SK-N-SH (cell line): ENCODE data around the gene TEAD4. TPM values are rescaled to one million over a fixed set of nuclear protein-coding genes. Genes with fewer than 3 reads are reported as not detected.

Experiments used
- CTCF ChIA-PET: fragments of 300-600, 350-600 bp; formaldehyde crosslinking; extraction: SDS; loops from one replicate; lab custom pipeline; 2021; lab: Yijun Ruan, JAX
- POLR2A ChIA-PET: fragments of 350-600 bp; sonication (Branson Sonifier 250); formaldehyde crosslinking; extraction: SDS; loops from one replicate; lab custom pipeline; 2020; ENCODE audit warnings: antibody characterized with exemption, inconsistent platforms; lab: Yijun Ruan, JAX
- DNase-seq: peaks from one replicate; pipeline ENCODE4 v3.0.0; 2012
- H2AFZ ChIP-seq: fragments of 200-600 bp; sonication (generic); 2 replicates; pipeline ENCODE4 v1.8.1; 2016; ENCODE audit warnings: antibody characterized with exemption, mild to moderate bottlenecking, low read depth
- H3F3A ChIP-seq: fragments of 200-600 bp; sonication (generic); replicated peaks from 2 replicates; pipeline ENCODE3; 2016; ENCODE audit warnings: antibody characterized with exemption, mild to moderate bottlenecking; ENCODE audit not compliant: insufficient read depth
- H3K27ac ChIP-seq, 2 experiments: fragments of 200-500 bp in 1 of 2; fragments of 200-600 bp in 1 of 2; sonication (Bioruptor generic) in 1 of 2; sonication (generic), shearing (Covaris generic) in 1 of 2; 2 replicates each; pipeline versions ENCODE4 v1.5.1 to v1.6.1; 2014 to 2016; ENCODE audit warnings: low read depth in 2 of 2, inconsistent platforms in 1 of 2, low read length in 1 of 2, mild to moderate bottlenecking in 1 of 2, mixed read lengths in 1 of 2
- H3K27me3 ChIP-seq: fragments of 200-600 bp; sonication (generic), shearing (Covaris generic); 2 replicates; pipeline ENCODE4 v1.6.1; 2016; ENCODE audit warnings: mixed run types; ENCODE audit not compliant: insufficient read depth
- H3K36me3 ChIP-seq, 2 experiments: fragments of 200-500 bp in 1 of 2; fragments of 200-600 bp in 1 of 2; sonication (Bioruptor generic) in 1 of 2; sonication (generic) in 1 of 2; replicated peaks in 1 of 2; 2 replicates each; pipeline versions ENCODE3 to v1.5.1; 2014 to 2016; ENCODE audit warnings: low read length in 1 of 2, mild to moderate bottlenecking in 1 of 2; ENCODE audit not compliant: insufficient read depth in 2 of 2, control insufficient read depth in 1 of 2
- H3K4me1 ChIP-seq, 2 experiments: fragments of 200-500 bp in 1 of 2; fragments of 200-600 bp in 1 of 2; sonication (Bioruptor generic) in 1 of 2; sonication (generic), shearing (Covaris generic) in 1 of 2; 2 replicates each; pipeline versions ENCODE4 v1.5.1 to v1.6.1; 2014 to 2016; ENCODE audit warnings: low read depth in 1 of 2, low read length in 1 of 2, mixed run types in 1 of 2; ENCODE audit not compliant: insufficient read depth in 2 of 2, control insufficient read depth in 1 of 2
- H3K4me2 ChIP-seq: fragments of 200-600 bp; sonication (generic), shearing (Covaris generic); 2 replicates; pipeline ENCODE4 v1.6.1; 2017; ENCODE audit warnings: mixed run types
- H3K4me3 ChIP-seq, 2 experiments: fragments of 200-500 bp in 1 of 2; fragments of 200-600 bp in 1 of 2; sonication (Bioruptor generic) in 1 of 2; sonication (generic), shearing (Covaris generic) in 1 of 2; 2 replicates each; pipeline versions ENCODE4 v1.5.1 to v1.8.1; 2014 to 2016; ENCODE audit warnings: low read depth in 2 of 2, inconsistent platforms in 1 of 2, low read length in 1 of 2, mild to moderate bottlenecking in 1 of 2, mixed read lengths in 1 of 2, moderate library complexity in 1 of 2
- H3K79me2 ChIP-seq: fragments of 200-600 bp; sonication (generic); 2 replicates; pipeline ENCODE4 v1.8.1; 2017; ENCODE audit warnings: mild to moderate bottlenecking; ENCODE audit not compliant: insufficient read depth
- H3K9ac ChIP-seq: fragments of 200-600 bp; sonication (generic); 2 replicates; pipeline ENCODE4 v1.6.1; 2017; ENCODE audit warnings: mixed run types
- H3K9me2 ChIP-seq: fragments of 200-600 bp; sonication (generic); 2 replicates; pipeline ENCODE4 v1.6.1; 2017; ENCODE audit warnings: mixed run types
- H3K9me3 ChIP-seq: fragments of 200-600 bp; sonication (generic); 2 replicates; pipeline ENCODE4 v1.6.1; 2017; ENCODE audit warnings: mixed run types, mild to moderate bottlenecking, moderate library complexity
- H4K20me1 ChIP-seq: fragments of 200-600 bp; sonication (generic); 2 replicates; pipeline ENCODE4 v1.6.1; 2017; ENCODE audit warnings: mild to moderate bottlenecking, mixed run types; ENCODE audit not compliant: insufficient read depth
- CHD2 ChIP-seq: fragments of 150-350 bp; IDR thresholded peaks from 2 replicates; pipeline ENCODE4 v1.6.1; 2018; ENCODE audit warnings: low read length; ENCODE audit not compliant: partially characterized antibody
- FOXJ3 ChIP-seq: sonication (generic); formaldehyde crosslinking; IDR thresholded peaks from 2 replicates; pipeline ENCODE4 v1.5.1; 2020; ENCODE audit warnings: mild to moderate bottlenecking, missing genetic modification reagents
- MAX ChIP-seq: IDR thresholded peaks from 2 replicates; pipeline ENCODE4 v1.4.0; 2012; ENCODE audit warnings: low read depth
- MXI1 ChIP-seq: IDR thresholded peaks from 2 replicates; pipeline ENCODE4 v1.6.1; 2012; ENCODE audit warnings: mild to moderate bottlenecking, low read depth, low read length, improper control_type of control experiment
- NFIC ChIP-seq: IDR thresholded peaks from 2 replicates; pipeline ENCODE4 v1.4.0; 2012; ENCODE audit warnings: borderline replicate concordance
- NRF1 ChIP-seq: IDR thresholded peaks from 2 replicates; pipeline ENCODE4 v1.6.1; 2012; ENCODE audit warnings: low read depth, mild to moderate bottlenecking, low read length
- RCOR1 ChIP-seq: fragments of 150-350 bp; IDR thresholded peaks from 2 replicates; pipeline ENCODE4 v1.6.1; 2017; ENCODE audit warnings: antibody characterized with exemption, low read length
- RFX5 ChIP-seq: IDR thresholded peaks from 2 replicates; pipeline ENCODE4 v1.6.1; 2012; ENCODE audit warnings: mild to moderate bottlenecking, improper control_type of control experiment, low read length
- RXRA ChIP-seq: IDR thresholded peaks from 2 replicates; pipeline ENCODE4 v1.4.0; 2012; ENCODE audit warnings: low read depth, mild to moderate bottlenecking, borderline replicate concordance
- SIN3A ChIP-seq: IDR thresholded peaks from 2 replicates; pipeline ENCODE4 v1.6.1; 2012; ENCODE audit warnings: low read depth, mild to moderate bottlenecking, low read length, moderate library complexity, borderline replicate concordance
- SMC3 ChIP-seq: IDR thresholded peaks from 2 replicates; pipeline ENCODE4 v1.6.1; 2012; ENCODE audit warnings: low read depth, low read length, improper control_type of control experiment
- USF1 ChIP-seq: IDR thresholded peaks from 2 replicates; pipeline ENCODE4 v1.4.0; 2012; ENCODE audit warnings: low read depth, borderline replicate concordance
- USF2 ChIP-seq: fragments of 150-350 bp; IDR thresholded peaks from 2 replicates; pipeline ENCODE4 v1.6.1; 2017; ENCODE audit warnings: antibody characterized with exemption, low read length, low read depth, borderline replicate concordance
- WGBS: methylation state at CpG from one replicate; pipeline ENCODE4 v1.1.6; 2017; ENCODE audit warnings: low lambda C conversion rate; 5-methylcytosine and 5-hydroxymethylcytosine counted together
- polyA plus RNA-seq, 3 experiments: library from polyadenylated mRNA; depleted of rRNA; stranded (reverse); fragments of >200 nt; gene quantifications; 2 replicates each; pipeline ENCODE4 v1.2.3, GENCODE V29; 2012
- TF ChIP-seq, protein P1 (sequence below): IDR thresholded peaks from 2 replicates; pipeline ENCODE4; 2012
- TF ChIP-seq, protein P2 (sequence below): fragments of 150-350 bp; IDR thresholded peaks from 2 replicates; pipeline ENCODE4 v1.6.1; 2016; ENCODE audit warnings: mild to moderate bottlenecking, low read depth, low read length

Gene TEAD4
- polyA plus RNA-seq, 1 of the 3 experiments (the other 2 are of a cell fraction), result 27.1 TPM

- CTCF ChIA-PET, result interaction anchor here (1.0 to 2.9 kb wide), 4 partner anchors 14 to 231 kb away, joined by 3 to 6 read pairs (median 4); no protein-coding TSS in a partner anchor
- Histone ChIP-seq H3K27me3 (no peaks in the 10 kb centered on the region), H3K9me3 (no peaks in the 10 kb centered on the region), H3K4me1 (no peaks in the 10 kb centered on the region), H3K27ac (no peak overlapping the region), H3K9ac (no peak overlapping the region), H3F3A (no peaks in the 10 kb centered on the region), H3K79me2 (no peaks in the 10 kb centered on the region), H3K9me2 (no peaks in the 10 kb centered on the region), H4K20me1 (no peaks in the 10 kb centered on the region), H2AFZ (no peak overlapping the region), H3K4me2 (no peak overlapping the region), H3K36me3 (no peaks in the 10 kb centered on the region), H3K4me3 (no peak overlapping the region)
- no peak for DNase-seq
- TF ChIP-seq SMC3 (no peak), NRF1 (no peak), USF1 (no peak), USF2 (no peak), FOXJ3 (CRISPR knock-in tag) (no peak), MAX (no peak), CHD2 (no peak), NFIC (no peak), MXI1 (no peak), SIN3A (no peak), RXRA (no peak), RCOR1 (no peak), RFX5 (no peak)
- TF ChIP-seq, protein P1, sequence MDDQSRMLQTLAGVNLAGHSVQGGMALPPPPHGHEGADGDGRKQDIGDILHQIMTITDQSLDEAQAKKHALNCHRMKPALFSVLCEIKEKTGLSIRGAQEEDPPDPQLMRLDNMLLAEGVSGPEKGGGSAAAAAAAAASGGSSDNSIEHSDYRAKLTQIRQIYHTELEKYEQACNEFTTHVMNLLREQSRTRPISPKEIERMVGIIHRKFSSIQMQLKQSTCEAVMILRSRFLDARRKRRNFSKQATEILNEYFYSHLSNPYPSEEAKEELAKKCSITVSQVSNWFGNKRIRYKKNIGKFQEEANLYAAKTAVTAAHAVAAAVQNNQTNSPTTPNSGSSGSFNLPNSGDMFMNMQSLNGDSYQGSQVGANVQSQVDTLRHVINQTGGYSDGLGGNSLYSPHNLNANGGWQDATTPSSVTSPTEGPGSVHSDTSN, result no peak
- TF ChIP-seq, protein P2, sequence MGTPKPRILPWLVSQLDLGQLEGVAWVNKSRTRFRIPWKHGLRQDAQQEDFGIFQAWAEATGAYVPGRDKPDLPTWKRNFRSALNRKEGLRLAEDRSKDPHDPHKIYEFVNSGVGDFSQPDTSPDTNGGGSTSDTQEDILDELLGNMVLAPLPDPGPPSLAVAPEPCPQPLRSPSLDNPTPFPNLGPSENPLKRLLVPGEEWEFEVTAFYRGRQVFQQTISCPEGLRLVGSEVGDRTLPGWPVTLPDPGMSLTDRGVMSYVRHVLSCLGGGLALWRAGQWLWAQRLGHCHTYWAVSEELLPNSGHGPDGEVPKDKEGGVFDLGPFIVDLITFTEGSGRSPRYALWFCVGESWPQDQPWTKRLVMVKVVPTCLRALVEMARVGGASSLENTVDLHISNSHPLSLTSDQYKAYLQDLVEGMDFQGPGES, result no peak
- POLR2A ChIA-PET, result no interaction called here
- 94% methylated on average over 4 of the region's 4 CpGs for WGBS
Observed at GRCh38 chr12:3048540-3048939, 89.3 kb downstream of the TEAD4 start.
